Measurements from ENCODE around the gene OTOP1.

GRCh38 chr4:4225915-4226605 is 669 bp downstream of the OTOP1 start:
- TF ChIP-seq, protein P1, sequence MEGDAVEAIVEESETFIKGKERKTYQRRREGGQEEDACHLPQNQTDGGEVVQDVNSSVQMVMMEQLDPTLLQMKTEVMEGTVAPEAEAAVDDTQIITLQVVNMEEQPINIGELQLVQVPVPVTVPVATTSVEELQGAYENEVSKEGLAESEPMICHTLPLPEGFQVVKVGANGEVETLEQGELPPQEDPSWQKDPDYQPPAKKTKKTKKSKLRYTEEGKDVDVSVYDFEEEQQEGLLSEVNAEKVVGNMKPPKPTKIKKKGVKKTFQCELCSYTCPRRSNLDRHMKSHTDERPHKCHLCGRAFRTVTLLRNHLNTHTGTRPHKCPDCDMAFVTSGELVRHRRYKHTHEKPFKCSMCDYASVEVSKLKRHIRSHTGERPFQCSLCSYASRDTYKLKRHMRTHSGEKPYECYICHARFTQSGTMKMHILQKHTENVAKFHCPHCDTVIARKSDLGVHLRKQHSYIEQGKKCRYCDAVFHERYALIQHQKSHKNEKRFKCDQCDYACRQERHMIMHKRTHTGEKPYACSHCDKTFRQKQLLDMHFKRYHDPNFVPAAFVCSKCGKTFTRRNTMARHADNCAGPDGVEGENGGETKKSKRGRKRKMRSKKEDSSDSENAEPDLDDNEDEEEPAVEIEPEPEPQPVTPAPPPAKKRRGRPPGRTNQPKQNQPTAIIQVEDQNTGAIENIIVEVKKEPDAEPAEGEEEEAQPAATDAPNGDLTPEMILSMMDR (IDR thresholded peaks at IDR 0.05; ENCODE audit: insufficient read depth, low read length, poor library complexity, severe bottlenecking), result no peak
- no peak for TF ChIP-seq EZH2phosphoT487 (conservative IDR thresholded peaks at IDR 0.05; ENCODE audit: low read length)

All from SU-DHL-6 (cell line).